ENCODE data around the gene RELN. TPM values are rescaled to one million over a fixed set of nuclear protein-coding genes. Genes with fewer than 3 reads are reported as not detected.

The RELN gene
- total RNA-seq, 1 experiment from 2014 or later = 0.10 TPM

GRCh38 chr7:103715376-103716120, 273.9 kb downstream of the RELN start:
- intact Hi-C loops (cut with micrococcal nuclease; ENCODE audit: unreplicated experiment) (no loop called here), in situ Hi-C loops (cut with HindIII; ENCODE audit: low pct_unique_long_range_greater_than_20kb, low sequenced_read_pairs) (no loop called here)
- ChIA-PET CTCF (no interaction called here), POLR2A (no interaction called here)
- Histone ChIP-seq H3K36me3 (ENCODE audit: control insufficient read depth, insufficient read depth, low read length) (no peaks in the 10 kb centered on the region), H3K27ac (ENCODE audit: low read length) (no peak overlapping the region), H3K4me1 (ENCODE audit: control insufficient read depth, insufficient read depth, low read length) (no peaks in the 10 kb centered on the region; the same call in 1 of the 2 replicates), H3K27me3 (ENCODE audit: control insufficient read depth, insufficient read depth, low read length) (no peaks in the 10 kb centered on the region; the same call in 1 of the 2 replicates), H3K4me3 (ENCODE audit: low read depth in 2 of 2, low read length in 2 of 2) (no peak overlapping the region), H3K9me3 (ENCODE audit: control insufficient read depth, insufficient read depth, low read depth, low read length) (no peaks in the 10 kb centered on the region)
- DNase-seq (ENCODE audit: low read depth, low spot score) (no peak), ATAC-seq (no peak)
- BruUV-seq (replicated peaks) = no TSS peak
- TF ChIP-seq SIN3A (IDR thresholded peaks at IDR 0.05; ENCODE audit: borderline replicate concordance, insufficient read depth, low read depth, low read length) (no peak), TCF7L2 (IDR thresholded peaks at IDR 0.05; ENCODE audit: low read depth, low read length) (no peak), POLR2AphosphoS5 (IDR thresholded peaks at IDR 0.05; ENCODE audit: low read depth, low read length) (no peak)
- TF ChIP-seq, protein P1, sequence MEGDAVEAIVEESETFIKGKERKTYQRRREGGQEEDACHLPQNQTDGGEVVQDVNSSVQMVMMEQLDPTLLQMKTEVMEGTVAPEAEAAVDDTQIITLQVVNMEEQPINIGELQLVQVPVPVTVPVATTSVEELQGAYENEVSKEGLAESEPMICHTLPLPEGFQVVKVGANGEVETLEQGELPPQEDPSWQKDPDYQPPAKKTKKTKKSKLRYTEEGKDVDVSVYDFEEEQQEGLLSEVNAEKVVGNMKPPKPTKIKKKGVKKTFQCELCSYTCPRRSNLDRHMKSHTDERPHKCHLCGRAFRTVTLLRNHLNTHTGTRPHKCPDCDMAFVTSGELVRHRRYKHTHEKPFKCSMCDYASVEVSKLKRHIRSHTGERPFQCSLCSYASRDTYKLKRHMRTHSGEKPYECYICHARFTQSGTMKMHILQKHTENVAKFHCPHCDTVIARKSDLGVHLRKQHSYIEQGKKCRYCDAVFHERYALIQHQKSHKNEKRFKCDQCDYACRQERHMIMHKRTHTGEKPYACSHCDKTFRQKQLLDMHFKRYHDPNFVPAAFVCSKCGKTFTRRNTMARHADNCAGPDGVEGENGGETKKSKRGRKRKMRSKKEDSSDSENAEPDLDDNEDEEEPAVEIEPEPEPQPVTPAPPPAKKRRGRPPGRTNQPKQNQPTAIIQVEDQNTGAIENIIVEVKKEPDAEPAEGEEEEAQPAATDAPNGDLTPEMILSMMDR (IDR thresholded peaks at IDR 0.05) = no peak
- TF ChIP-seq, protein P2, sequence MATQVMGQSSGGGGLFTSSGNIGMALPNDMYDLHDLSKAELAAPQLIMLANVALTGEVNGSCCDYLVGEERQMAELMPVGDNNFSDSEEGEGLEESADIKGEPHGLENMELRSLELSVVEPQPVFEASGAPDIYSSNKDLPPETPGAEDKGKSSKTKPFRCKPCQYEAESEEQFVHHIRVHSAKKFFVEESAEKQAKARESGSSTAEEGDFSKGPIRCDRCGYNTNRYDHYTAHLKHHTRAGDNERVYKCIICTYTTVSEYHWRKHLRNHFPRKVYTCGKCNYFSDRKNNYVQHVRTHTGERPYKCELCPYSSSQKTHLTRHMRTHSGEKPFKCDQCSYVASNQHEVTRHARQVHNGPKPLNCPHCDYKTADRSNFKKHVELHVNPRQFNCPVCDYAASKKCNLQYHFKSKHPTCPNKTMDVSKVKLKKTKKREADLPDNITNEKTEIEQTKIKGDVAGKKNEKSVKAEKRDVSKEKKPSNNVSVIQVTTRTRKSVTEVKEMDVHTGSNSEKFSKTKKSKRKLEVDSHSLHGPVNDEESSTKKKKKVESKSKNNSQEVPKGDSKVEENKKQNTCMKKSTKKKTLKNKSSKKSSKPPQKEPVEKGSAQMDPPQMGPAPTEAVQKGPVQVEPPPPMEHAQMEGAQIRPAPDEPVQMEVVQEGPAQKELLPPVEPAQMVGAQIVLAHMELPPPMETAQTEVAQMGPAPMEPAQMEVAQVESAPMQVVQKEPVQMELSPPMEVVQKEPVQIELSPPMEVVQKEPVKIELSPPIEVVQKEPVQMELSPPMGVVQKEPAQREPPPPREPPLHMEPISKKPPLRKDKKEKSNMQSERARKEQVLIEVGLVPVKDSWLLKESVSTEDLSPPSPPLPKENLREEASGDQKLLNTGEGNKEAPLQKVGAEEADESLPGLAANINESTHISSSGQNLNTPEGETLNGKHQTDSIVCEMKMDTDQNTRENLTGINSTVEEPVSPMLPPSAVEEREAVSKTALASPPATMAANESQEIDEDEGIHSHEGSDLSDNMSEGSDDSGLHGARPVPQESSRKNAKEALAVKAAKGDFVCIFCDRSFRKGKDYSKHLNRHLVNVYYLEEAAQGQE (IDR thresholded peaks at IDR 0.05; ENCODE audit: insufficient read depth in 1 of 2, low read depth in 2 of 2, low read length in 1 of 2) = no peak

GRCh38 chr7:103714376-103714927, 275.0 kb downstream of the RELN start:
- CTCF ChIA-PET = no interaction called here
- intact Hi-C loops (cut with micrococcal nuclease; ENCODE audit: unreplicated experiment) = no loop called here
- no peak overlapping the region for H3K27ac ChIP-seq (ENCODE audit: low read length)

More at GRCh38 chr7:103714376-103714927, 275.0 kb downstream of the RELN start:
- Histone ChIP-seq H3K36me3 (ENCODE audit: control insufficient read depth, insufficient read depth, low read length) (no peaks in the 10 kb centered on the region), H3K9me3 (ENCODE audit: control insufficient read depth, insufficient read depth, low read depth, low read length) (no peaks in the 10 kb centered on the region), H3K4me1 (ENCODE audit: control insufficient read depth, insufficient read depth, low read length) (no peaks in the 10 kb centered on the region; the same call in 1 of the 2 replicates), H3K27me3 (ENCODE audit: control insufficient read depth, insufficient read depth, low read length) (no peaks in the 10 kb centered on the region; the same call in 1 of the 2 replicates), H3K4me3 (ENCODE audit: low read depth in 2 of 2, low read length in 2 of 2) (no peak overlapping the region)
- TF ChIP-seq, protein P1 (IDR thresholded peaks at IDR 0.05) = no peak
- in situ Hi-C loops (cut with HindIII; ENCODE audit: low pct_unique_long_range_greater_than_20kb, low sequenced_read_pairs) = no loop called here
- DNase-seq (ENCODE audit: low read depth, low spot score) (no peak), ATAC-seq (no peak)
- no TSS peak for BruUV-seq (replicated peaks)
- POLR2A ChIA-PET = no interaction called here

All from Panc1 (cell line).